Neural progenitor cell (in vitro differentiated cells): Measurements from ENCODE around the gene G0S2.

ENCODE experiments used
- CTCF ChIP-seq: fragments of 200-600 bp; sonication (generic); IDR thresholded peaks from 2 replicates; pipeline ENCODE4 v1.5.1; 2017; ENCODE audit warnings: antibody characterized with exemption, mild to moderate bottlenecking
- EZH2 ChIP-seq: fragments of 200-600 bp; sonication (generic); IDR thresholded peaks from 2 replicates; pipeline ENCODE4 v1.6.1; 2017; ENCODE audit warnings: antibody characterized with exemption, mild to moderate bottlenecking, moderate library complexity

GRCh38 chr1:209707308-209707707 is 32.1 kb downstream of the G0S2 start:
- TF ChIP-seq CTCF, result no peak
- no peak for TF ChIP-seq EZH2
